Endothelial cell of umbilical vein (primary cell): ENCODE measurements around the gene MBNL2. TPM values are rescaled to one million over a fixed set of nuclear protein-coding genes. Genes with fewer than 3 reads are reported as not detected.

ENCODE experiments used
- BruUV-seq: library from RNA; stranded (reverse); fragments of 400-500 nt; replicated peaks from 2 replicates; lab custom pipeline; 2021; lab: Mats Ljungman, UMichigan
- CTCF ChIA-PET: fragments of 300-600, 350-600 bp; sonication (Branson Sonifier 250); formaldehyde crosslinking; loops from one replicate; lab custom pipeline; 2021; ENCODE audit warnings: antibody characterized with exemption, inconsistent platforms; lab: Charles Lee
- POLR2A ChIA-PET: fragments of 300-600, 350-600 bp; sonication (Branson Sonifier 250); formaldehyde crosslinking; loops from one replicate; lab custom pipeline; 2021; ENCODE audit warnings: antibody characterized with exemption, inconsistent platforms; lab: Charles Lee
- DNase-seq: peaks from one replicate; pipeline ENCODE4 v3.0.0-alpha.2; 2011; ENCODE audit warnings: low read depth, low spot score
- FAIRE-seq: peaks from 2 replicates; lab custom pipeline; 2011; peaks lifted over from hg19 to GRCh38; lab: Jason Lieb, UNC
- H2AFZ ChIP-seq: 2 replicates; pipeline ENCODE4 v1.6.0; 2012; ENCODE audit warnings: low read depth, low read length, control low read depth, inconsistent platforms
- H3K27ac ChIP-seq: 2 replicates; pipeline ENCODE4 v1.5.1; 2011; ENCODE audit warnings: low read depth, mild to moderate bottlenecking, control low read depth, low read length, moderate library complexity; ENCODE audit not compliant: insufficient read depth
- H3K27me3 ChIP-seq, 2 experiments: 2 replicates each; pipeline versions ENCODE4 v1.6.0 to v1.6.1; 2011; ENCODE audit warnings: low read length in 2 of 2, mixed read lengths in 1 of 2; ENCODE audit not compliant: control insufficient read depth in 2 of 2, insufficient read depth in 2 of 2
- H3K36me3 ChIP-seq, 2 experiments: 2 replicates in 1 of 2; 3 replicates in 1 of 2; pipeline ENCODE4 v1.5.1; 2011; ENCODE audit warnings: low read length in 2 of 2, mild to moderate bottlenecking in 1 of 2, moderate library complexity in 1 of 2; ENCODE audit not compliant: control insufficient read depth in 2 of 2, insufficient read depth in 2 of 2; ENCODE audit errors: extremely low read depth in 1 of 2
- H3K4me1 ChIP-seq: 3 replicates; pipeline ENCODE4 v1.5.1; 2011; ENCODE audit warnings: mild to moderate bottlenecking, low read length; ENCODE audit not compliant: control insufficient read depth, insufficient read depth; ENCODE audit errors: extremely low read depth
- H3K4me2 ChIP-seq: 2 replicates; pipeline ENCODE4 v1.6.1; 2011; ENCODE audit warnings: low read length, control low read depth, mixed read lengths; ENCODE audit not compliant: insufficient read depth
- H3K4me3 ChIP-seq, 3 experiments: fragments of 200-600 bp in 1 of 3; sonication (generic), shearing (Covaris generic) in 1 of 3; replicated peaks in 1 of 3; 2 replicates each; pipeline ENCODE4 v1.5.1; 2011 to 2016; ENCODE audit warnings: control low read depth in 3 of 3, low read length in 3 of 3, mild to moderate bottlenecking in 2 of 3, inconsistent platforms in 1 of 3, low read depth in 1 of 3, moderate library complexity in 1 of 3; ENCODE audit not compliant: insufficient read depth in 1 of 3
- H3K79me2 ChIP-seq: 2 replicates; pipeline ENCODE4 v1.6.0; 2012; ENCODE audit warnings: low read length, inconsistent platforms; ENCODE audit not compliant: control insufficient read depth, insufficient read depth
- H3K9ac ChIP-seq: replicated peaks from 2 replicates; pipeline ENCODE3; 2011; ENCODE audit warnings: low read length, control low read depth; ENCODE audit not compliant: insufficient read depth; ENCODE audit errors: extremely low read depth
- H3K9me1 ChIP-seq: replicated peaks from 3 replicates; pipeline ENCODE4 v1.6.0; 2011; ENCODE audit warnings: mild to moderate bottlenecking, low read length; ENCODE audit not compliant: control insufficient read depth, insufficient read depth; ENCODE audit errors: extremely low read depth
- H3K9me3 ChIP-seq: replicated peaks from 2 replicates; pipeline ENCODE4 v1.5.1; 2012; ENCODE audit warnings: low read length, inconsistent platforms; ENCODE audit not compliant: control insufficient read depth, insufficient read depth
- H4K20me1 ChIP-seq: replicated peaks from 2 replicates; pipeline ENCODE3; 2011; ENCODE audit warnings: mild to moderate bottlenecking, low read length; ENCODE audit not compliant: control insufficient read depth, insufficient read depth; ENCODE audit errors: extremely low read depth
- EZH2 ChIP-seq: IDR thresholded peaks from 2 replicates; pipeline ENCODE4 v1.6.1; 2012; ENCODE audit warnings: borderline replicate concordance, low read depth, mild to moderate bottlenecking, moderate library complexity, low read length, inconsistent platforms; ENCODE audit not compliant: severe bottlenecking
- GATA2 ChIP-seq: IDR thresholded peaks from 2 replicates; pipeline ENCODE4 v1.7.0; 2011; ENCODE audit warnings: low read depth, mild to moderate bottlenecking, moderate library complexity, mixed read lengths, low read length; ENCODE audit not compliant: insufficient read length, insufficient read depth
- JUN ChIP-seq: IDR thresholded peaks from 2 replicates; pipeline ENCODE4 v1.6.1; 2011; ENCODE audit warnings: borderline replicate concordance, low read depth; ENCODE audit not compliant: insufficient read length, insufficient read depth
- POLR2A ChIP-seq: IDR thresholded peaks from 2 replicates; pipeline ENCODE4 v1.6.1; 2012; ENCODE audit warnings: low read depth, mild to moderate bottlenecking, control low read depth, low read length
- POLR2AphosphoS5 ChIP-seq: IDR thresholded peaks from 2 replicates; pipeline ENCODE4 v1.6.1; 2012; ENCODE audit warnings: low read depth, mild to moderate bottlenecking, control low read depth, low read length, moderate library complexity; ENCODE audit not compliant: insufficient read depth
- dilution Hi-C: fragments of 300-500 bp; cut with MboI; formaldehyde crosslinking; loops from one replicate; pipeline ENCODE4 v1.15.0; 2019; ENCODE audit warnings: low sequenced_read_pairs; ENCODE audit not compliant: extremely low pct_ligation_motif_present
- intact Hi-C: fragments of 100-400 bp; cut with micrococcal nuclease; formaldehyde crosslinking; loops from one replicate; pipeline ENCODE4 v1.10.0; 2022
- polyA plus RNA-seq, 4 experiments: library from polyadenylated mRNA; depleted of rRNA in 3 of 4; stranded (reverse) in 3 of 4; unstranded in 1 of 4; fragments of >200 nt; gene quantifications; 2 replicates each; pipeline versions ENCODE4 v1.2.1 to v1.2.3, GENCODE V29; 2011 to 2012; ENCODE audit warnings: missing spikeins in 1 of 4
- total RNA-seq: library from RNA; stranded (reverse); gene quantifications from 2 replicates; pipeline ENCODE4 v1.2.3, GENCODE V29; 2021
- TF ChIP-seq, protein P1 (sequence below): IDR thresholded peaks from 2 replicates; pipeline ENCODE4 v1.6.1; 2011; ENCODE audit not compliant: insufficient read depth, insufficient read length

The MBNL2 gene
- total and polyA plus RNA-seq, 2 donors (not counting 3 experiments of a cell fraction or from before 2014, with no cell fraction given) = 32.9 to 76.5 TPM

DNA sequence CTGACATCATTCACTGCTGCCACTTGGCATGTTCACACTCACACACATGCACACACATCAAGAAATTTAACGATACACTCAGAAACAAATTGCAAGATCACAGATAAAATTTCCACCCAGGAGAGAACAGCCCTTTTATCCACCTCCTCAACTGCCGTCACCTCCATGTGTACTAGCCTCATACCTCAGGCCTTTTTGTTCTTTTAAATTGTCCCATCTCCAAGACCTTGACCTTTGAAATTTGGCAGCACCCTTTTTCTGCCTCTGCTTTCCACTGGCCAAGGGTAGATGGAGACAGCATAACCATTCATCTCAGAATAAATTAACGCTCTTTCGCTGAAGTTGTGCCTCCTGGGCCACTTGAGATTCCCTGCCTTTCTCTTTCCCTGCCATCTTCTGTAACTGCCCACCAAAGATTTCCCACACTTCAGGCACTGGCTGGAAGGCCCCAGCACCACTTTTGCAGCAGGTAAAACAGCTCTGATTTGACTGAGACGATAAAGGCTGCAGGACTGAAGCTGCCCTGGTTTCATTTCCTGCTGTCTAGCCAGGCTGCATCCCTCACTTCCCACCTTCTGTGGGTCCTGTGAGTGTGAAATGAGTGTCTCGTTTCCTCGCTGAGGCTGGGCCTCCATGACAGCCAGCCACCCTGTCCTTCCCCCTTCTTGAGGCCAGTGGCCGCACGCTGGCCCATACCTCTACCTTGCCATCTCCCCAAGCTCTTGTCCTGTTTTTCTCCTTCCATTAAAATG lies 39.3 kb downstream of the MBNL2 start:
- Histone ChIP-seq H3K9ac (peak overlapping the region; percentile 7), H3K27me3 (no peaks in the 10 kb centered on the region), H3K9me3 (no peaks in the 10 kb centered on the region), H4K20me1 (no peaks in the 10 kb centered on the region), H3K4me2 (no peak overlapping the region), H3K4me3 (no peak overlapping the region), H3K27ac (peak overlapping the region; percentile 98), H3K9me1 (no peaks in the 10 kb centered on the region), H3K79me2 (peaks cover 71% of the 10 kb centered on the region), H3K4me1 (peaks cover 75% of the 10 kb centered on the region), H3K36me3 (no peaks in the 10 kb centered on the region), H2AFZ (no peak overlapping the region)
- peak; percentile 11 for TF ChIP-seq GATA2
- TF ChIP-seq, protein P1, sequence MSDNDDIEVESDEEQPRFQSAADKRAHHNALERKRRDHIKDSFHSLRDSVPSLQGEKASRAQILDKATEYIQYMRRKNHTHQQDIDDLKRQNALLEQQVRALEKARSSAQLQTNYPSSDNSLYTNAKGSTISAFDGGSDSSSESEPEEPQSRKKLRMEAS = no peak
- TF ChIP-seq POLR2A = no peak
- FAIRE-seq = no peak
- intact Hi-C loops (no loop called here), dilution Hi-C loops (no loop called here)
- no TSS peak for BruUV-seq
- ChIA-PET POLR2A (no interaction called here), CTCF (interaction anchor here (1.0 to 2.6 kb wide), 6 partner anchors 9 to 152 kb away, joined by 3 to 9 read pairs (median 4); no protein-coding TSS in a partner anchor)
- DNase-seq = no peak

DNA sequence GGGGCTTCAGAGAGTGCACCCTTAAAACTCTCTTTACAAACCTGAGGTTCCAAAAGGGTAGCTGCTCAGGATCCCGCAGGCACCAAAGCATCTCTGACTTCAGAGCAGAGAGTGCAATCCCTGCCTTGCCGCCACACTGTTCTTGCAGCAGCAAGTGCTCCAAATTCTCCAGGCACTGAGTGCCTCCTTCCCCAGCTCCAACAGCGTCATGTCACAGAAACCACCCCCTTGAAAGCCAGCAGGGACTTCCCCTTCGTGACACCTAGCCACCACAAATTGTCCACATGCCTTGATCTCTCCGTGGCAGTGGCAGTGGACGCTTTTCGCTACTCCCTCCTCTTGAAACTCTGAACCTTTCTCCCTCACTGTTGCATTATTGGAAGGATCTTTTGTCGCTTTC lies 39.9 kb downstream of the MBNL2 start:
- Histone ChIP-seq H3K79me2 (peaks cover 68% of the 10 kb centered on the region), H3K27me3 (no peaks in the 10 kb centered on the region), H3K9ac (no peak overlapping the region), H3K4me2 (no peak overlapping the region), H3K4me3 (no peak overlapping the region), H3K9me1 (no peaks in the 10 kb centered on the region), H4K20me1 (no peaks in the 10 kb centered on the region), H3K36me3 (no peaks in the 10 kb centered on the region), H3K4me1 (peaks cover 74% of the 10 kb centered on the region), H3K27ac (peak overlapping the region; percentile 98), H3K9me3 (no peaks in the 10 kb centered on the region), H2AFZ (no peak overlapping the region)
- ChIA-PET CTCF (interaction anchor here (1.3 to 2.5 kb wide), 3 partner anchors 14 to 39 kb away, joined by 3 to 6 read pairs (median 4); no protein-coding TSS in a partner anchor), POLR2A (no interaction called here)
- no peak for DNase-seq
- TF ChIP-seq JUN (no peak), GATA2 (no peak), POLR2AphosphoS5 (no peak), EZH2 (no peak)
- TF ChIP-seq, protein P1 = no peak
- intact Hi-C loops = no loop called here
- FAIRE-seq = no peak
- BruUV-seq = no TSS peak
- dilution Hi-C loops = no loop called here
